Ishikawa (cell line): ENCODE measurements around the gene PRUNE2.

ENCODE experiments used
- CEBPB ChIP-seq: IDR thresholded peaks from 2 replicates; pipeline ENCODE4 v1.6.1; 2012
- CREB1 ChIP-seq: IDR thresholded peaks from 2 replicates; pipeline ENCODE4 v1.6.1; 2012; ENCODE audit warnings: low read depth
- EGR1 ChIP-seq: IDR thresholded peaks from 2 replicates; pipeline ENCODE4 v1.6.1; 2012
- EP300 ChIP-seq: IDR thresholded peaks from 2 replicates; pipeline ENCODE4 v1.6.1; 2012; ENCODE audit warnings: borderline replicate concordance
- FOXM1 ChIP-seq: IDR thresholded peaks from 2 replicates; pipeline ENCODE4 v1.6.1; 2012; ENCODE audit warnings: low read depth, borderline replicate concordance
- NFIC ChIP-seq: IDR thresholded peaks from 2 replicates; pipeline ENCODE4 v1.6.1; 2012
- RAD21 ChIP-seq: IDR thresholded peaks from 2 replicates; pipeline ENCODE4 v1.6.1; 2012; ENCODE audit warnings: low read depth
- TAF1 ChIP-seq: IDR thresholded peaks from 2 replicates; pipeline ENCODE4 v1.6.1; 2012; ENCODE audit warnings: low read depth, mild to moderate bottlenecking
- TCF12 ChIP-seq: IDR thresholded peaks from 2 replicates; pipeline ENCODE4 v1.6.1; 2012; ENCODE audit warnings: low read depth
- TEAD4 ChIP-seq: IDR thresholded peaks from 2 replicates; pipeline ENCODE4 v1.6.1; 2012
- YY1 ChIP-seq: IDR thresholded peaks from 2 replicates; pipeline ENCODE4 v1.6.1; 2012; ENCODE audit warnings: low read depth
- ZBTB7A ChIP-seq: IDR thresholded peaks from 2 replicates; pipeline ENCODE4 v1.6.1; 2012; ENCODE audit warnings: low read depth
- TF ChIP-seq, protein P1 (sequence below): IDR thresholded peaks from 2 replicates; pipeline ENCODE4 v1.6.1; 2012; ENCODE audit warnings: low read depth, mild to moderate bottlenecking
- TF ChIP-seq, protein P2 (sequence below): IDR thresholded peaks from 2 replicates; pipeline ENCODE4 v1.6.1; 2012
- TF ChIP-seq, protein P3 (sequence below): IDR thresholded peaks from 2 replicates; pipeline ENCODE4 v1.6.1; 2012

PRUNE2 gene

DNA sequence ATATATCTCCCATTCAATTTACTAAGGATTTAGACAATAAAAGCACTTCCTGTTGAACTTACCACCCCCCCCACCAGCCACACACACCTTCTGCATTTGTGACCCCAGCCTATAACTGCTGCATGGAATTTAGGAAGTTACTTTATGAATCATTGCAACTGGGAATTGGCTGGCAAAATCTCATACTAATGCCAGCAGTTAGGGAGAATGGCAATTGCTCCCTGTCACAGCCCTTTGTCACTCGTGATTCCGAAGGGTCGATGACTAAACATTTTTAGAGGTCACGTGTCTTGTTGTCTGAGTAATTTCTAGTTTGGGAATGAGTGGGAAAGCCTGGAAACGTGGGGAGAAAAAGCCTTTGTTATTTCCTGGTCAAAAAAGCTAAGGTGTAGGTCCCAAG, 188.3 kb downstream of the PRUNE2 start:
- no peak for TF ChIP-seq NFIC
- TF ChIP-seq, protein P1, sequence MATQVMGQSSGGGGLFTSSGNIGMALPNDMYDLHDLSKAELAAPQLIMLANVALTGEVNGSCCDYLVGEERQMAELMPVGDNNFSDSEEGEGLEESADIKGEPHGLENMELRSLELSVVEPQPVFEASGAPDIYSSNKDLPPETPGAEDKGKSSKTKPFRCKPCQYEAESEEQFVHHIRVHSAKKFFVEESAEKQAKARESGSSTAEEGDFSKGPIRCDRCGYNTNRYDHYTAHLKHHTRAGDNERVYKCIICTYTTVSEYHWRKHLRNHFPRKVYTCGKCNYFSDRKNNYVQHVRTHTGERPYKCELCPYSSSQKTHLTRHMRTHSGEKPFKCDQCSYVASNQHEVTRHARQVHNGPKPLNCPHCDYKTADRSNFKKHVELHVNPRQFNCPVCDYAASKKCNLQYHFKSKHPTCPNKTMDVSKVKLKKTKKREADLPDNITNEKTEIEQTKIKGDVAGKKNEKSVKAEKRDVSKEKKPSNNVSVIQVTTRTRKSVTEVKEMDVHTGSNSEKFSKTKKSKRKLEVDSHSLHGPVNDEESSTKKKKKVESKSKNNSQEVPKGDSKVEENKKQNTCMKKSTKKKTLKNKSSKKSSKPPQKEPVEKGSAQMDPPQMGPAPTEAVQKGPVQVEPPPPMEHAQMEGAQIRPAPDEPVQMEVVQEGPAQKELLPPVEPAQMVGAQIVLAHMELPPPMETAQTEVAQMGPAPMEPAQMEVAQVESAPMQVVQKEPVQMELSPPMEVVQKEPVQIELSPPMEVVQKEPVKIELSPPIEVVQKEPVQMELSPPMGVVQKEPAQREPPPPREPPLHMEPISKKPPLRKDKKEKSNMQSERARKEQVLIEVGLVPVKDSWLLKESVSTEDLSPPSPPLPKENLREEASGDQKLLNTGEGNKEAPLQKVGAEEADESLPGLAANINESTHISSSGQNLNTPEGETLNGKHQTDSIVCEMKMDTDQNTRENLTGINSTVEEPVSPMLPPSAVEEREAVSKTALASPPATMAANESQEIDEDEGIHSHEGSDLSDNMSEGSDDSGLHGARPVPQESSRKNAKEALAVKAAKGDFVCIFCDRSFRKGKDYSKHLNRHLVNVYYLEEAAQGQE = no peak
- no peak for TF ChIP-seq EGR1
- TF ChIP-seq TCF12 = no peak
- TF ChIP-seq FOXM1 = no peak
- no peak for TF ChIP-seq ZBTB7A
- no peak for TF ChIP-seq YY1
- TF ChIP-seq, protein P2, sequence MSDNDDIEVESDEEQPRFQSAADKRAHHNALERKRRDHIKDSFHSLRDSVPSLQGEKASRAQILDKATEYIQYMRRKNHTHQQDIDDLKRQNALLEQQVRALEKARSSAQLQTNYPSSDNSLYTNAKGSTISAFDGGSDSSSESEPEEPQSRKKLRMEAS = no peak
- TF ChIP-seq TAF1 = no peak
- TF ChIP-seq RAD21 = no peak
- TF ChIP-seq, protein P3, sequence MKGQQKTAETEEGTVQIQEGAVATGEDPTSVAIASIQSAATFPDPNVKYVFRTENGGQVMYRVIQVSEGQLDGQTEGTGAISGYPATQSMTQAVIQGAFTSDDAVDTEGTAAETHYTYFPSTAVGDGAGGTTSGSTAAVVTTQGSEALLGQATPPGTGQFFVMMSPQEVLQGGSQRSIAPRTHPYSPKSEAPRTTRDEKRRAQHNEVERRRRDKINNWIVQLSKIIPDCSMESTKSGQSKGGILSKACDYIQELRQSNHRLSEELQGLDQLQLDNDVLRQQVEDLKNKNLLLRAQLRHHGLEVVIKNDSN = no peak
- TF ChIP-seq CREB1 = no peak
- TF ChIP-seq CEBPB = no peak
- no peak for TF ChIP-seq EP300
- TF ChIP-seq TEAD4 = no peak

DNA sequence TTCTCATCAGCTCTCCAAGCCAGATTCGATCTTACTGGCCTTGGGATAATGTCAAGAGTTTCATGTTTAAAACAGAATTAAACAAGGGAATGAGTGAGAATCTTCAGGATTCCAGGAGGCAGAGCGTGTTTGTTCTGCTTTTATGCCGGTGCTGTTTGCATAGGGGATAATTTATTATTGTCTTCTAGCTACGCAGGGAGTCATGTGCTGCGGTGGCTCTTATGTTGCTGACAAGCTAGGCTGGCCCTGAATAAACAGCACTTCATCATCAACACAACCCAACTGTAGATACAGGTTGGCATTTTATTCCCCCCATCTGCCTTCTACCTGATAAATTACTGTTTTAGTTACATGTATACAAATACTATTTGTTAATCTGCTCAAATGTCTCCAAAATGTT, 188.7 kb downstream of the PRUNE2 start:
- TF ChIP-seq TAF1 (no peak), YY1 (no peak), CEBPB (no peak), RAD21 (no peak), EGR1 (no peak), TCF12 (no peak)
- TF ChIP-seq, protein P1 = no peak
- TF ChIP-seq, protein P3 = no peak
- TF ChIP-seq, protein P2 = no peak

DNA sequence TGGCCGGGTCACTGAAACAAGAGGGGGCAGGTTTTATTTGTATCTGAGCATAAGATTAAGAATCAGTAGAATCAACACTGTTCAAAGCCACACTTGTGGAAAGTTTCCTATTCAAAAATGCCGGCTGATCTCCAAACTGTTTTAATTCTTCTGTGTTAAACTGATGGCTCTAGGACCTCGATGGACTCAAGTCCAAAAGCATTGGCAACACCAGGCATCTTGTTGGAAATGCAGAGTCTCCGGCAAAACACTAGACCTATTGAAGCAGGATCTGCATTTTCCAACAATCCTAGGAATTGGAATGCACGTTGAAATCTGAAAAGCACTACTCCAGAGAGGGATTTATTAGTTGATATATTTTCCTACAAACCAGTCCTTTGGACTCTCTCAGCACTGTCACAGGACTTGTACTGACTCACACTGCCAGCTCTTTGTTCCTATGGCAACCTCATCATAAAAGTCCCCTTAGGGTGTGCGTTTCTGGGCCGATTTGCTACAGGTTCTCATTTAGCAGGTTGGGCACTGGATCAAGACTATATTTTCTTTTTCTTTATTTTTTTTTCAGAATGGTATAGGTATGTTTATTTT, 189.7 kb downstream of the PRUNE2 start:
- TF ChIP-seq NFIC (no peak), CREB1 (no peak), FOXM1 (no peak), TAF1 (no peak)
- TF ChIP-seq, protein P2 = no peak

DNA sequence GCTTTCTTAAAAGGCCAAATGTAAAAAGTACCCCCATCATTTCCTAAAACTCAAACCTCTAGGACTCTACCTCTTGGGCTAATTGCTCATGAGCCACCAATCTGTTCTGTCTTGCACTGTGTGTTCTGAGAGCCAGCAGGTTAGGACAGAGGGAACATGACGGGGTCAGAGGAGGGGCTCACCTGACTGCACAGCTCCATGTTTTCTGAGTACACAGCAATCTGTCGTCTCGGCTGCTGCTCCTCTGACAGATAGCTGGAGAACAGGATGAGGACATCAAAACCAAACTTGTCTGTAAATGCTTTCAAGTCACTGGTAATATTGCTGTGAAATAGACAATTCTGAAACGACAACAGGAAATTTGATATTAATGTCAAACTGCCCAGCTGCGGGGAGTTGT, 192.5 kb downstream of the PRUNE2 start:
- TF ChIP-seq EGR1 (no peak), TAF1 (no peak), TCF12 (no peak), EP300 (no peak), NFIC (no peak), YY1 (no peak), ZBTB7A (no peak), FOXM1 (no peak), CEBPB (no peak), CREB1 (no peak), RAD21 (no peak)
- TF ChIP-seq, protein P1 = no peak
- TF ChIP-seq, protein P2 = no peak
- TF ChIP-seq, protein P3 = no peak
